ENCODE data around the gene SDC1.
"Not testable (repeated sequence)": the region's sequence is repeated elsewhere in the genome, so short reads cannot be mapped to it uniquely, and the experiment has no call there.

The SDC1 gene, protein sequence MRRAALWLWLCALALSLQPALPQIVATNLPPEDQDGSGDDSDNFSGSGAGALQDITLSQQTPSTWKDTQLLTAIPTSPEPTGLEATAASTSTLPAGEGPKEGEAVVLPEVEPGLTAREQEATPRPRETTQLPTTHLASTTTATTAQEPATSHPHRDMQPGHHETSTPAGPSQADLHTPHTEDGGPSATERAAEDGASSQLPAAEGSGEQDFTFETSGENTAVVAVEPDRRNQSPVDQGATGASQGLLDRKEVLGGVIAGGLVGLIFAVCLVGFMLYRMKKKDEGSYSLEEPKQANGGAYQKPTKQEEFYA

DNA sequence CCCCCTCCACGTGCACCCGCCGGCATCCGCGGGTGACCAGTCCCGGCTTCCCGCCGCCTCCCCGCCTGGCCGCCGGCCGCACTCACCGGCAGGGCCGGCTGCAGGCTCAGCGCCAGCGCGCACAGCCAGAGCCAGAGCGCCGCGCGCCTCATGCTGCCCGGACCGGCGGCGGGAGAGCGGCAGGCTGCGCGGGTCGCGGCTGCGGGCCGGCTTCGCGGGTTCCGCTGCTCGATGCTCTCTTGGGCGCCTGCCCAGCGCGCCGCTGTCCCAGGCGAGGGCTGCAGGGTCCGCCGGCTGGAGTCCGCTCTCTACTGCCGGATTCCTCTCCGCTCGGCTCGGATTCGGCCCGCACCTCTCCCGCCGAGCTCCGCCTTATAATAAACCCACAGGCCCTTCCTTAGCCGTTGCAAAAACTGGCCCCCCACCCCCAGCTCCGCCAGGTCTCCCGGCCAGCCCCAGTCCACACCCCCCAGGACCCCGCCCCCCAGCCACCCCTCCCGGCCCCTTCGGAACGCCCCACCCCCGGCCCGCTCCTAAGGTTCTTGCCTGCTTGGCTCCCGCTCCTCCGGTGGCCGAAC lies at the start of gene SDC1:
Gene SDC1 (minus strand): TSS at position 415 of the 578 bp plus-strand sequence. CDS start 263 bp downstream, at position 152.
- no peak for DNase-seq

GRCh38 chr2:20273042-20273441 lies 48.1 kb upstream of the SDC1 start:
- DNase-seq, result no peak

GRCh38 chr2:20268317-20268716 lies 43.4 kb upstream of the SDC1 start:
- not testable (repeated sequence) for DNase-seq

DNA sequence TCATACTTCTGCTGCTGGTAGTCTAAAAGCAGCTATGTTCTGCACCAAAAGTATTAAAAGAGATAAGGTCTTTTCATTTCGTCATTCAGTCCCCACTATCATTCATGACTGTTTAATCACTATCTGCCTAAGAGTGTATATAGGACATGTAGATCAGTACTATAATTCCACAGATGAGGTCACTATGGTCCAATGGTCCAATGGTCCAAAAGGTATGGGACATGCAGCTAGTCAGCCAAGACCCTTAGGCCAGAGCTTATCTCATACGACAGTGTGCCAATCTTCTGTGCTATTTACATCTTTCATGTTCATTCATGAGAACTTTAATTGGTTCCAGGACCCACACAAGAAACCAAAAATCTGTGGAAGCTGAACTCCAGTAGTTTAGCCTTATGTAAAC lies 42.6 kb upstream of the SDC1 start:
- no peak for DNase-seq

DNA sequence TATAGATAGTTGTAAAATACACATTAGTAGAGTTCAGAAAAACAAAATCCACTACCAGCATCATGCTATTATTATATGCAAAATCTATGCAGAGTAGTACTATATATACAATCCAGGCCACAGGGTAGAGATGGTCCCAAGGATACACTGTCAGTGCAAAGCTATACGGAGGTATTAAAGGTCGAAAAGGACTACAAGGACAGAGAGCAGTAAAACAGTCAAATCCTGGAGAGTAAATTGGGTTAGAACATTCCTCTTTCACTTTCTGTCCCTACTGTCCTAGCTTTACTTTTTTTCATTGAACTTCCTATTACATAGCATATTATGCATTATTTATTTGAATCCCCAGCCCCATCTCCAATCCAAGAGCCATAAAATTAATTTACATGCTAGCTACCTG lies 39.7 kb upstream of the SDC1 start:
- DNase-seq, result no peak

DNA sequence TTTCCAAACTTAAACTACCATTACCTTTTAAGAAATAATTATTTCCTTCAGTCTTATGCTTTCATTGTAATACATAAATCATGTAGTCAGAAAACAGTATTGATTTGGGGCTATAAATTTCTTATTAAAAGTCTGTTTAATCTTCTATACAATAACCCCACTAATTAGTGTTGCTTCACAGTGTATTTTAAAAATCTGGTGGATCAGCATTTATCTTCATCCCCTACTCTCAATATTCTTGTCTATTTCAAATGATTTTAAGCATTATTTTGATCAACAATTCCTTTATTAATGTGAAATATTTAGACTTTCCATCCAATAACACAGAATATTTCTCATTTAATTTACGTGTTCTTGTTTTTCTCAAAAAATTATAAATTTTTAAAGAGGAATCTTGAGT lies 32.5 kb upstream of the SDC1 start:
- DNase-seq, result no peak

DNA sequence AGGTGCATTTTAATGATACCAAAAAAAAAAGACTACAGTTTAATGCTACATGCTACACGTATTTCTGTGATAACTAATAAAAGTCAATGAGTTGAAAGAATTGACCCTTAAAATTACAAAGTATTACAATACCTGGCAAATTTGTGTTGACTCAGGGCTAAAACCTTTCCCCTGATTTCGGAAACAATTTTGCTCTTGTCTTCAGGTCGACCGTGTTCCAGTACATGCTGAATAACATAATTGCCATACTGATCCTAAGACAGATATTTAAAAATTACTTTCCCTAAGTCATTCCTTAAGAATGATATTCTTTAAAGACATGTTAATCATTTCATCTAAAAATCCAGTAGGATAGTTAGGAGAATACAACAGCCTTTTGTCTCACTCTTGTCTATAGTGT lies 29.8 kb upstream of the SDC1 start:
- no peak for DNase-seq

- no peak for DNase-seq
Observed at GRCh38 chr2:20250436-20250835, 25.5 kb upstream of the SDC1 start.

GRCh38 chr2:20249170-20249569 lies 24.2 kb upstream of the SDC1 start:
- no peak for DNase-seq

DNA sequence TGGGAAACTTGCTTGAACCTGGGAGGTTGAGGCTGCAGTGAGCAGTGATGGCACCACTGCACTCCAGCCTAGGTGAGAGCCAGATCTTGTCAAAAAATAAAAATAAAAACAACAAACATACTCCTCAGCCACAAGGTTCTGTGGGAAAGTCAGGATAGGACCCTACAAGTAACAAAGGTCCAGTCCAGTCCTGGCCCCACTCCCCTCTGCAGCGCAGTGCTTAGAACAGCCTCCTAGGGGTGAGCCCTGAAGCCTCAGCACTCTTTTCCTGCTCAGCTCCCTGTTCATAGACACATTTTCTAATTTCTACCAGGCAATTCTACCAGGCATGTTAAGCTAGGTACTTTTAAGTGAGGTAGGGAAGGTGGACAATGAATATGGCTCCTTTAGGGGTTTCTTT lies 22.2 kb upstream of the SDC1 start:
- no peak for DNase-seq

- DNase-seq, result not testable (repeated sequence)
Observed at GRCh38 chr2:20243637-20244036, 18.7 kb upstream of the SDC1 start.

DNA sequence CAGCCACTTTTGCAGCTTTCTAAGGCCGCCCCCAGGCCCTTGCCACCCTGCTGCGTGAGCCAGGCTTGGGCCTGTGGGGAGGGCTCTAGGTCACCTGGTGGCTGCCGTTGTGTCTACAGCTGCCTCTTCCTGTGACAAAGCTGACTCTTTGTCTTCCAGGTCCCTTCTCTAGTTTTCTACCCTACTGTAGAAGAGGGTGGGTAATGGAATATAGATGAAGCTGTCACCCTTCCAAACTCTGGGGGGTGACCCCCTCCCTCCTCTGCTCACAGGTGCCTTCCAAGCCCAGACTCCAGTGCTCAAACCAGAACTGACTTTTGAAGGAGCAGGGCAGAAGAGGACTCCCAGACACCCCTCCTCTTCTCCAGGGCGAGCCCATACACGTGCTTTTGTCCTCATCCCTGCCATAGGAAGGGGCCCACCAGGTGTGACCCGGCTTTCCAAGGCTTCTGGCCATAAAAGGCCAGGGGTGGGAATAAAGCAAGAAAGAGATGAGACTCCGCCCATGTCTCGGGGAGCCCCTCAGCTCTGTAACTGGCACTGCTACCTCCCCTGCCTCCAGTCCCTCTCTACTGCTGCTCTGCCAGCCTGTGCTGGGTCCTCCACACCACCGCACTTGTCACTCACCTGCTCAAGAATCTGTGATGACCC lies 17.9 kb upstream of the SDC1 start:
- no peak for DNase-seq

DNA sequence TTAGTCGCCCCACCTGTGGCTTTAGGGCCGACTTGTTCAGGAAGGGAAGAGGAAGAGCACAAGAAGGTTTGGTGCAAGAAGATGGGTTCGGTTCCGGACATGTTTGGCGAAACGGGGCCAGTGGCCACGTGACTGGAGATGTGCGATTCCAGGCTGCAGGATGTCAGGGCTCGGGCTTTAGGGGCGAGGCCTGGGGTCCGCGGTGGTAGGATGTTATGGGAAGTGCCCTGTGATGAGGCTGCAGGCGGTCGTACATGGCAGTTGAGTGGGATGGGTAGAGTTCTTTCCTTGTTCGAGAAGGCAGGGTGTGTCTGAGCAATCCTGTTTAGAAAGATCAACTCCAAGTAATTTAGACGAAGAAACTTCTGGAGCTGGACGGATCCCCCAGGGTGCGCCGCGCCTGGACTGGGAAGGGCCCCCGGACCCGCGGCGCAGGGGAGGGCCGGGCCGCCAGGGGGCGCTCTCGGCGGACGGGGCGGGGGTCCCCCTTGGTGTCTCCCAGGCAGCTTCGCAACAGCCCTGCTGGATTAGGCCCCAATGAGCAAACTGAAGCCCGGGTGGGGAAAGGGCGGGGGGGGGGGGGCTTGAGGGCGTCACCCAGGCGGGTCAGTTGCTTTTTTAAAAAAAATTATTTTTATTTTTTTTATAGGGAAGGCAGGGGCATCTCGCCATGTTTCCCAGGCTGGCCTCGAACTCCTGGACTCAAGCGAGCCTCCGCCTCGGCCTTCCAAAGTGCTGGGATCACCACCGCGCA lies 17.2 kb upstream of the SDC1 start:
- no peak for DNase-seq

DNA sequence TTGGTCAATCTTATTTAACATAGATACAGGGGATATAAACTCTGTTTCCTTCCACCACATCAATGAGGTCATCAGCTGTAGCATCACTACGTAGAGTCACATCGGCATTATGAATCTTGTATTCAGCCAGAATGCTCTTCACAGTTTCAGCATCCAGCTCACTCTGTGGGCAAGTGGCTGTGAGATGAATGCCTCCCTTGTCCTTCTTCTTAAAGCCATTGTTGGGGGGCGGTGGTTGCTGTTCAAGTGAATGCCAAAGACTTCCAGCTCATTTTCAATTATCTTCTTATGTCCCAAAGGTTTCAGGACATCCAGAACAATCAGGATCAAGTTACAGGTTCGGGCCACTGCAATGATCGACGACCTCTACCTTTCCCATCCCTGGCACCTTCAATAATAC lies 15.4 kb upstream of the SDC1 start:
- not testable (repeated sequence) for DNase-seq

DNA sequence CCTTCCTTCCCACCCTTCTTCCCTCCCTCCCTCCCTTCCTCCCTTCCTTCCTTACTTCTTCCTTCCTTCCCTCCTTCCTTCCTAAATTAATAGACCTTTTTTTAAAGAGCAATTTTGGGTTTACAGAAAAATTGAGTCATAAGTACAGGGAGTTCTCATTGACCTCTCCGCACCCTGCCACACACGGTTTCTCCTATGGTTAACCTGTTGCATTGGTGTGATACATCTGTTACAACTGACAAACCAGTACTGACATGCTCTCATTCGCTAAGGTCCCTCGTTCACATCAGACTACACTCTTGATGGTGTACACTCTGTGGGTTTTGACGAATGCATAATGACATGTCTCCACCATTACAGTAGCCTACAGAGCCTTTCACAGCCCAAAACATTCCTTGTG lies 11.6 kb upstream of the SDC1 start:
- DNase-seq, result no peak

- DNase-seq, result no peak
Observed at GRCh38 chr2:20235655-20236305, 10.8 kb upstream of the SDC1 start.

DNA sequence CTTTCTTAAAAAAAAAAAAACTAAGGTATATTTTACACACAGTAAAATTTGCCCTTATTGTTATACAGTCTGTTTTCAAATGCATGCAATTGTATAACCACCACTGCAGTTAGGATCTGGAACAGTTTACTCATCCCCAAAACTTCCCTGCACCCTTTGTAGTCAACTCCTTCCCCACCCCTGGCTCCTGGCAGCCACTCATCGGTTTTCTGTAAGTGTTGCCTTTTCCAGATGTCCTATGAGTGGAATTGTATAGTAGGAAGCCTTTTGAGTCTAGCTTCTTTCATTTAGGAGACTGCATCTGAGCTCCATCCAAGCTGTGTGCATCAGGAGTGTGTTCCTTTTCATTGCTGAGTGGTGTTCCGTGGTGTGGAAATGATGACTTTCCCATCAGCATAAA lies 9.7 kb upstream of the SDC1 start:
- DNase-seq, result not testable (repeated sequence)

- no peak for DNase-seq
Observed at GRCh38 chr2:20232837-20233207, 7.9 kb upstream of the SDC1 start.

DNA sequence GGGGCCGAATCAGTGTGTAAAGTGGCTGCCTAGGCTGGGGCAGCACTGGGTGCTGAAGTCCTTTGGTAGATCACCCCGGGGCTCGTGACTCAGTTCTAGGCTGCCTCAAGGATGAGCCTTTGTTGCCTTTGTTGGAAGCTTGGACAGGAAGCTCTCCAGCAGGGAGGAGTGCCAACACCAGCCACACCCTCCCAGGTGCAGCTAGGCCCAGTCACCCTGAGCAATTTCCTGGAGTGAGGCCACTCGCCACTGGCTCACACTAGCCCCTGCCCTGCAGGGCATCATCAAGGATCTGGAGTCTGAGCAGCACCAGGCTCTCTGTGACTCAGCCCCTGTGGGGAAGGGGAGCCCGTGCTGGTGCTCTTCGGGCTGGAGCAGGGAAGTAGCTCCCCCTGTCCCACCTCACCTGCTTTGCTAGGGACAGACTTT lies 6.7 kb upstream of the SDC1 start:
- no peak for DNase-seq

DNA sequence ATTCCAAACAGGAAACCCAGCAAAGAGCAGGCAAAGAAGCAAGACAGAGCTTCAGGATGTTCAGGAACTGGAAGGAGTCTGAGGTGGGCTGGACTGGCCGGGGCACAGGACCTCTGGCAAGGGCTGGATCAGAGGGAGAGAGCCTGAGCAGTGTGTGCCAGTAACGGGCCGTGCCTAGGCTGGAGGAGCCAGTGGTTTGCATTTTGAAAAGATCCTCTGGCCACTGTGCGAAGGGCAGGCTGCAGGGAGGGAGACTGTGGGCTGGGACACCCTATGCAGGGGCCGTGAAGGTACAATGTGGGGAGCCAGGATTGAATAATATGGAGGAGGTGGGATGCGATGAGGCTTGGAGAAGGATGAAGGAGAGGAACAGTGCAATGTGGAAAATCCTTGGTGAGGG lies 6.2 kb upstream of the SDC1 start:
- no peak for DNase-seq

- DNase-seq, result no peak
Observed at GRCh38 chr2:20230114-20230425, 5.1 kb upstream of the SDC1 start.

GRCh38 chr2:20229322-20230113 lies 4.6 kb upstream of the SDC1 start:
- no peak for DNase-seq

All from Kasumi-1 (cell line).